Pancreas (tissue), 10 donors: ENCODE data around the gene HBG1. TPM values are rescaled to one million over a fixed set of nuclear protein-coding genes. Genes with fewer than 3 reads are reported as not detected.

Experiments used
- ATAC-seq, 4 donors: fragments of 200-7000 bp; cut with Tn5 transposase; one replicate each; pipeline versions ENCODE4 v1.8.0 to v1.9.1; 2020; ENCODE audit warnings: mild to moderate bottlenecking in 4 of 4, moderate library complexity in 4 of 4
- DNase-seq, 6 donors: peaks; one replicate each; pipeline ENCODE4 v3.0.0-alpha.2; 2020
- FAIRE-seq: peaks from 2 replicates; lab custom pipeline; 2012; peaks lifted over from hg19 to GRCh38; lab: Jason Lieb, UNC
- H3K27ac ChIP-seq, 4 donors: fragments of 200-600 bp; sonication (generic); 1 replicate in 3 of 4; 2 replicates in 1 of 4; pipeline versions ENCODE4 v1.5.0 to v1.8.0; 2020
- H3K27me3 ChIP-seq, 4 donors: fragments of 200-600 bp; one replicate each; pipeline ENCODE4 v1.8.0; 2021
- H3K36me3 ChIP-seq, 3 donors: fragments of 200-600 bp; sonication (generic) in 1 of 3; one replicate each; pipeline versions ENCODE4 v1.5.0 to v1.8.0; 2020 to 2021
- H3K4me1 ChIP-seq, 3 donors: fragments of 200-600 bp; one replicate each; pipeline ENCODE4 v1.8.0; 2021
- H3K4me3 ChIP-seq, 4 donors: fragments of 200-600 bp; sonication (generic) in 2 of 4; one replicate each; pipeline versions ENCODE4 v1.5.0 to v1.8.0; 2020 to 2021
- H3K9me3 ChIP-seq, 4 donors: fragments of 200-600 bp; one replicate each; pipeline ENCODE4 v1.8.0; 2021
- CTCF ChIP-seq, 4 donors: fragments of 200-600 bp; sonication (generic) in 3 of 4; IDR thresholded peaks; one replicate each; pipeline versions ENCODE4 v1.5.0 to v1.8.0; 2021; ENCODE audit warnings: antibody characterized with exemption in 4 of 4
- WGBS, 2 donors: extraction: QIAGEN DNeasy Blood & Tissue Kit; methylation state at CpG; one replicate each; pipeline ENCODE4 v1.1.7; 2013; 5-methylcytosine and 5-hydroxymethylcytosine counted together
- intact Hi-C, 3 donors: fragments of 100-400 bp; cut with DNase I; formaldehyde crosslinking; loops; one replicate each; pipeline versions ENCODE4 v1.11.1 to v1.14.2; 2022
- polyA plus RNA-seq, 2 donors: library from polyadenylated mRNA; stranded (reverse); fragments of 200-250 nt; gene quantifications; one replicate each; pipeline ENCODE4 v1.2.3, GENCODE V29; 2013
- total RNA-seq, 6 donors: library from RNA; stranded (reverse); fragmentation: NEBNext Ultra II Directional in 4 of 6; extraction: Animal tissue kit (Norgen Biotek cat#: 25700) in 4 of 6; gene quantifications; one replicate each; pipeline versions ENCODE4 v1.2.1 to v1.2.4, GENCODE V29; 2021 to 2023
- donor health status: healthy with polysubstance abuse.
- donor health status: DM: no; HTN: no; CAD: no; lungs with moderate emphysema.
- donor health status: DM: no; HTN: no; CAD: no.
- donor health status: control.
- donor health status: control.
- donor health status: Bipolar disorder and iron deficiency.
- donor health status: DM: yes; HTN: yes; CAD: no.
- donor health status: DM: no; HTN: no; CAD: no.
- donor health status: DM: no; HTN: no; CAD: no.
- donor health status: DM: yes; HTN: yes; CAD: no.

The HBG1 gene
- total and polyA plus RNA-seq, 8 donors = 3.3 TPM; not detected in 7

- no peaks in the 10 kb centered on the region for H3K27me3 ChIP-seq
- no peaks in the 10 kb centered on the region for H3K9me3 ChIP-seq
- H3K27ac ChIP-seq = no peak overlapping the region
- intact Hi-C loops = no loop called here
- no peaks in the 10 kb centered on the region for H3K4me1 ChIP-seq
- ATAC-seq (no peak), FAIRE-seq (no peak), DNase-seq (no peak)
- no peaks in the 10 kb centered on the region for H3K36me3 ChIP-seq
- WGBS, 2 donors = 63 to 74% methylated on average over 1 of the region's 1 CpG
- H3K4me3 ChIP-seq = no peak overlapping the region
- TF ChIP-seq CTCF (IDR thresholded peaks at IDR 0.05) = no peak
Observed at GRCh38 chr11:5233307-5233706, 16.4 kb downstream of the HBG1 start.

- FAIRE-seq (no peak), DNase-seq (no peak), ATAC-seq (no peak)
- Histone ChIP-seq H3K27me3 (no peaks in the 10 kb centered on the region), H3K4me1 (no peaks in the 10 kb centered on the region), H3K36me3 (no peaks in the 10 kb centered on the region), H3K9me3 (no peaks in the 10 kb centered on the region), H3K4me3 (no peak overlapping the region), H3K27ac (no peak overlapping the region)
- no peak for TF ChIP-seq CTCF (IDR thresholded peaks at IDR 0.05)
- WGBS, 2 donors = 85 to 97% methylated on average over 2 of the region's 2 CpGs
- intact Hi-C loops = no loop called here
Observed at GRCh38 chr11:5232821-5233220, 16.8 kb downstream of the HBG1 start.

GRCh38 chr11:5232176-5232575, 17.5 kb downstream of the HBG1 start:
- Histone ChIP-seq H3K27ac (no peak overlapping the region), H3K4me1 (no peaks in the 10 kb centered on the region), H3K9me3 (no peaks in the 10 kb centered on the region), H3K36me3 (no peaks in the 10 kb centered on the region), H3K27me3 (no peaks in the 10 kb centered on the region), H3K4me3 (no peak overlapping the region)
- no peak for TF ChIP-seq CTCF (IDR thresholded peaks at IDR 0.05)
- DNase-seq = no peak
- intact Hi-C loops = no loop called here
- no peak for FAIRE-seq
- 49 to 50% methylated on average over 3 of the region's 3 CpGs for WGBS, 2 donors
- ATAC-seq = no peak

GRCh38 chr11:5231111-5231510, 18.5 kb downstream of the HBG1 start:
- TF ChIP-seq CTCF (IDR thresholded peaks at IDR 0.05) = no peak
- H3K36me3 ChIP-seq = no peaks in the 10 kb centered on the region
- intact Hi-C loops = no loop called here
- WGBS, 2 donors = 82 to 85% methylated on average over 2 of the region's 2 CpGs
- no peaks in the 10 kb centered on the region for H3K4me1 ChIP-seq
- H3K4me3 ChIP-seq = no peak overlapping the region
- no peaks in the 10 kb centered on the region for H3K9me3 ChIP-seq
- no peak overlapping the region for H3K27ac ChIP-seq
- H3K27me3 ChIP-seq = no peaks in the 10 kb centered on the region
- no peak for ATAC-seq
- no peak for FAIRE-seq
- DNase-seq = no peak

GRCh38 chr11:5230266-5230665, 19.4 kb downstream of the HBG1 start:
- Histone ChIP-seq H3K36me3 (no peaks in the 10 kb centered on the region), H3K4me1 (no peaks in the 10 kb centered on the region), H3K27me3 (no peaks in the 10 kb centered on the region), H3K27ac (no peak overlapping the region), H3K9me3 (no peaks in the 10 kb centered on the region), H3K4me3 (no peak overlapping the region)
- FAIRE-seq = no peak
- DNase-seq = no peak
- no peak for TF ChIP-seq CTCF (IDR thresholded peaks at IDR 0.05)
- intact Hi-C loops = no loop called here
- 82 to 89% methylated on average over 1 of the region's 1 CpG for WGBS, 2 donors
- no peak for ATAC-seq
